H1 (cell line): Measurements from ENCODE around the gene SLC35F1. TPM values are rescaled to one million over a fixed set of nuclear protein-coding genes. Genes with fewer than 3 reads are reported as not detected.

Experiments
- CTCF ChIA-PET: fragments of 300-600 bp; sonication (Branson Sonifier 250); formaldehyde crosslinking; loops from one replicate; lab custom pipeline; 2021; ENCODE audit not compliant: partially characterized antibody; lab: Charles Lee
- POLR2A ChIA-PET: fragments of 300-600 bp; sonication (Branson Sonifier 250); formaldehyde crosslinking; loops from one replicate; lab custom pipeline; 2021; ENCODE audit warnings: inconsistent platforms; ENCODE audit not compliant: partially characterized antibody; lab: Charles Lee
- DNase-seq, 2 experiments: peaks; one replicate each; pipeline versions ENCODE4 v3.0.0 to v3.0.0-alpha.2; 2010 to 2022; ENCODE audit warnings: low spot score in 2 of 2, low read depth in 1 of 2, mixed read lengths in 1 of 2
- FAIRE-seq: peaks from 2 replicates; lab custom pipeline; 2011; peaks lifted over from hg19 to GRCh38; lab: Jason Lieb, UNC
- H2AFZ ChIP-seq: 2 replicates; pipeline ENCODE4 v1.8.1; 2012; ENCODE audit warnings: low read length, inconsistent platforms
- H2AK5ac ChIP-seq: 2 replicates; pipeline ENCODE4 v1.6.1; 2013; ENCODE audit warnings: low read depth, low read length
- H2BK120ac ChIP-seq: replicated peaks from 2 replicates; pipeline ENCODE3; 2013; ENCODE audit warnings: low read depth, low read length, inconsistent platforms
- H2BK12ac ChIP-seq: 2 replicates; pipeline ENCODE4 v1.6.1; 2013; ENCODE audit warnings: low read depth, low read length
- H2BK15ac ChIP-seq: 2 replicates; pipeline ENCODE4 v1.6.1; 2013; ENCODE audit warnings: low read length
- H2BK20ac ChIP-seq: 2 replicates; pipeline ENCODE4 v1.6.1; 2013; ENCODE audit warnings: low read length
- H2BK5ac ChIP-seq: 2 replicates; pipeline ENCODE4 v1.6.1; 2013; ENCODE audit warnings: low read depth, low read length
- H3K14ac ChIP-seq: 2 replicates; pipeline ENCODE4 v1.6.1; 2013; ENCODE audit warnings: inconsistent platforms; ENCODE audit not compliant: insufficient read length
- H3K18ac ChIP-seq: 2 replicates; pipeline ENCODE4 v1.6.1; 2013; ENCODE audit warnings: low read length; ENCODE audit errors: extremely low read depth
- H3K23ac ChIP-seq: 2 replicates; pipeline ENCODE4 v1.6.1; 2013; ENCODE audit warnings: inconsistent platforms; ENCODE audit not compliant: insufficient read length
- H3K23me2 ChIP-seq: 2 replicates; pipeline ENCODE4 v1.6.1; 2013; ENCODE audit warnings: low read depth, low read length
- H3K27ac ChIP-seq: 2 replicates; pipeline ENCODE4 v1.6.1; 2011; ENCODE audit warnings: low read depth, low read length, inconsistent platforms
- H3K27me3 ChIP-seq, 4 experiments: replicated peaks in 1 of 4; 1 replicate in 1 of 4; 2 replicates in 3 of 4; pipeline versions ENCODE4 v1.6.1 to v1.8.1; 2011 to 2013; ENCODE audit warnings: low read length in 3 of 4, mild to moderate bottlenecking in 3 of 4, inconsistent platforms in 2 of 4, mixed read lengths in 2 of 4, moderate library complexity in 1 of 4; ENCODE audit not compliant: control insufficient read depth in 3 of 4, insufficient read depth in 3 of 4; ENCODE audit errors: extremely low read depth in 1 of 4
- H3K36me3 ChIP-seq, 4 experiments: 2 replicates each; pipeline versions ENCODE4 v1.6.1 to v1.8.1; 2011 to 2013; ENCODE audit warnings: mild to moderate bottlenecking in 4 of 4, low read length in 3 of 4, moderate library complexity in 2 of 4, control low read depth in 1 of 4, inconsistent platforms in 1 of 4; ENCODE audit not compliant: insufficient read depth in 4 of 4, control insufficient read depth in 2 of 4
- H3K4ac ChIP-seq: replicated peaks from 2 replicates; pipeline ENCODE3; 2013; ENCODE audit warnings: low read length, low read depth, mixed read lengths, inconsistent platforms; ENCODE audit not compliant: insufficient read length
- H3K4me1 ChIP-seq, 4 experiments: replicated peaks in 1 of 4; 1 replicate in 1 of 4; 2 replicates in 3 of 4; pipeline versions ENCODE4 v1.6.1 to v1.8.1; 2011 to 2013; ENCODE audit warnings: low read length in 3 of 4, inconsistent platforms in 2 of 4, mixed read lengths in 1 of 4; ENCODE audit not compliant: insufficient read depth in 4 of 4, control insufficient read depth in 3 of 4
- H3K4me2 ChIP-seq, 2 experiments: 2 replicates each; pipeline versions ENCODE4 v1.6.1 to v1.8.1; 2011 to 2013; ENCODE audit warnings: low read depth in 2 of 2, low read length in 2 of 2, control low read depth in 1 of 2, inconsistent platforms in 1 of 2, mild to moderate bottlenecking in 1 of 2; ENCODE audit not compliant: insufficient read depth in 1 of 2
- H3K4me3 ChIP-seq, 4 experiments: fragments of 200-600, 300-600 bp in 1 of 4; sonication (generic), shearing (Covaris generic), sonication (Bioruptor Twin) in 1 of 4; 2 replicates each; pipeline versions ENCODE4 v1.5.1 to v1.8.1; 2011 to 2016; ENCODE audit warnings: low read length in 4 of 4, low read depth in 3 of 4, control low read depth in 2 of 4, inconsistent platforms in 2 of 4, mild to moderate bottlenecking in 2 of 4, mixed read lengths in 1 of 4, moderate library complexity in 1 of 4; ENCODE audit not compliant: insufficient read depth in 2 of 4; ENCODE audit errors: extremely low read depth in 1 of 4
- H3K56ac ChIP-seq: replicated peaks from 2 replicates; pipeline ENCODE3; 2013; ENCODE audit warnings: low read depth, mild to moderate bottlenecking, mixed read lengths, low read length, inconsistent platforms; ENCODE audit not compliant: insufficient read length
- H3K79me1 ChIP-seq: 2 replicates; pipeline ENCODE4 v1.6.1; 2013; ENCODE audit warnings: low read depth, low read length, control low read depth
- H3K79me2 ChIP-seq, 2 experiments: 2 replicates each; pipeline versions ENCODE4 v1.6.1 to v1.8.1; 2012 to 2013; ENCODE audit warnings: low read length in 2 of 2, mild to moderate bottlenecking in 2 of 2, inconsistent platforms in 1 of 2; ENCODE audit not compliant: insufficient read depth in 2 of 2, control insufficient read depth in 1 of 2
- H3K9ac ChIP-seq, 4 experiments: replicated peaks in 1 of 4; 1 replicate in 1 of 4; 2 replicates in 3 of 4; pipeline versions ENCODE4 v1.6.1 to v1.8.1; 2011 to 2013; ENCODE audit warnings: low read depth in 3 of 4, low read length in 3 of 4, control low read depth in 2 of 4, mild to moderate bottlenecking in 2 of 4, moderate library complexity in 2 of 4, inconsistent platforms in 1 of 4; ENCODE audit errors: extremely low read depth in 1 of 4
- H3K9me3 ChIP-seq, 2 experiments: 2 replicates each; pipeline versions ENCODE4 v1.6.1 to v1.8.1; 2012 to 2013; ENCODE audit warnings: mild to moderate bottlenecking in 2 of 2, moderate library complexity in 2 of 2, control low read depth in 1 of 2, inconsistent platforms in 1 of 2, low read depth in 1 of 2, low read length in 1 of 2, mixed read lengths in 1 of 2; ENCODE audit not compliant: insufficient read depth in 2 of 2
- H4K20me1 ChIP-seq, 2 experiments: replicated peaks in 1 of 2; 2 replicates each; pipeline versions ENCODE3 to v1.8.1; 2011 to 2013; ENCODE audit warnings: inconsistent platforms in 2 of 2, low read length in 2 of 2, mild to moderate bottlenecking in 1 of 2; ENCODE audit not compliant: insufficient read depth in 2 of 2, control insufficient read depth in 1 of 2
- H4K5ac ChIP-seq: 2 replicates; pipeline ENCODE4 v1.6.1; 2013; ENCODE audit warnings: low read length, low read depth, mixed read lengths, inconsistent platforms; ENCODE audit not compliant: insufficient read length
- H4K8ac ChIP-seq: 2 replicates; pipeline ENCODE4 v1.8.0; 2013; ENCODE audit warnings: mild to moderate bottlenecking, moderate library complexity, low read length, inconsistent platforms; ENCODE audit not compliant: insufficient read depth; ENCODE audit errors: extremely low read depth
- H4K91ac ChIP-seq: replicated peaks from 2 replicates; pipeline ENCODE3; 2013; ENCODE audit warnings: low read length, mixed read lengths, inconsistent platforms; ENCODE audit not compliant: insufficient read length
- BCL11A ChIP-seq, 2 experiments: IDR thresholded peaks; one replicate each; pipeline ENCODE4 v1.6.1; 2011; ENCODE audit warnings: low read depth in 2 of 2, low read length in 2 of 2, mild to moderate bottlenecking in 2 of 2
- CBX8 ChIP-seq: fragments of 300-800, 300-1000 bp; sonication (generic); IDR thresholded peaks from 2 replicates; pipeline ENCODE4 v1.7.1; 2016; ENCODE audit warnings: low read depth, low read length, borderline replicate concordance
- EZH2 ChIP-seq: fragments of 200-600 bp; sonication (generic); IDR thresholded peaks from 2 replicates; pipeline ENCODE4 v1.7.1; 2012; ENCODE audit warnings: low read depth, mild to moderate bottlenecking, moderate library complexity, low read length, inconsistent platforms; ENCODE audit not compliant: severe bottlenecking
- RNF2 ChIP-seq: fragments of 200-900, 300-1000 bp; sonication (generic); IDR thresholded peaks from 2 replicates; pipeline ENCODE4 v1.7.1; 2016; ENCODE audit warnings: borderline replicate concordance, low read depth, mild to moderate bottlenecking, antibody characterized with exemption, low read length; ENCODE audit not compliant: poor library complexity, severe bottlenecking; ENCODE audit errors: missing control alignments
- RXRA ChIP-seq: IDR thresholded peaks from 2 replicates; pipeline ENCODE4 v1.6.1; 2011; ENCODE audit warnings: low read depth, mild to moderate bottlenecking, low read length, moderate library complexity; ENCODE audit not compliant: insufficient read depth
- SIRT6 ChIP-seq: IDR thresholded peaks from one replicate; pipeline ENCODE4 v1.7.1; 2012; ENCODE audit warnings: low read length, inconsistent platforms
- SIX5 ChIP-seq: IDR thresholded peaks from 2 replicates; pipeline ENCODE4 v1.6.1; 2011; ENCODE audit warnings: mild to moderate bottlenecking, low read depth, low read length
- SRF ChIP-seq: IDR thresholded peaks from 2 replicates; pipeline ENCODE4 v1.6.1; 2011; ENCODE audit warnings: mild to moderate bottlenecking, low read depth, low read length, moderate library complexity
- ZNF274 ChIP-seq: IDR thresholded peaks from 2 replicates; pipeline ENCODE4 v1.7.0; 2012; ENCODE audit warnings: low read length, borderline replicate concordance; ENCODE audit errors: extremely low read depth
- WGBS, 2 experiments: shearing (Covaris generic) in 1 of 2; methylation state at CpG; one replicate each; pipeline versions ENCODE4 v1.1.6 to v1.1.7; 2013 to 2015; ENCODE audit warnings: low lambda C conversion rate in 2 of 2, mixed read lengths in 2 of 2, inconsistent platforms in 1 of 2, low coverage in 1 of 2, missing lambda C conversion rate in 1 of 2; ENCODE audit not compliant: insufficient replicate concordance in 2 of 2, insufficient coverage in 1 of 2, insufficient read length in 1 of 2; ENCODE audit errors: extremely low coverage in 1 of 2, missing lambda C conversion rate in 1 of 2; 5-methylcytosine and 5-hydroxymethylcytosine counted together
- polyA plus RNA-seq, 7 experiments: library from polyadenylated mRNA; depleted of rRNA in 3 of 7; stranded (reverse) in 5 of 7; unstranded in 2 of 7; fragments of >200 nt in 5 of 7; fragments of 200-250 nt in 2 of 7; gene quantifications; 1 replicate in 5 of 7; 2 replicates in 1 of 7; 4 replicates in 1 of 7; pipeline versions ENCODE4 v1.2.1 to v1.2.3, GENCODE V29; 2011 to 2013; ENCODE audit warnings: missing spikeins in 2 of 7, mixed read lengths in 2 of 7
- total RNA-seq: library from RNA; stranded (reverse); fragmentation: NEBNext Ultra II Directional; extraction: Animal tissue kit (Norgen Biotek cat#: 25700); gene quantifications from 2 replicates; pipeline ENCODE4 v1.2.1, GENCODE V29; 2021
- TF ChIP-seq, protein P1 (sequence below), 3 experiments: IDR thresholded peaks; 1 replicate in 2 of 3; 2 replicates in 1 of 3; pipeline versions ENCODE4 v1.5.1 to v1.6.1; 2011; ENCODE audit warnings: low read length in 3 of 3, mild to moderate bottlenecking in 3 of 3, inconsistent platforms in 2 of 3, low read depth in 1 of 3, moderate library complexity in 1 of 3; ENCODE audit not compliant: insufficient read depth in 1 of 3; ENCODE audit errors: control extremely low read depth in 1 of 3

SLC35F1 gene
- total and polyA plus RNA-seq, 2 of the 8 experiments (the other 6 are each of a cell fraction or from before 2014, with no cell fraction given): 7.0 to 10.0 TPM

DNA sequence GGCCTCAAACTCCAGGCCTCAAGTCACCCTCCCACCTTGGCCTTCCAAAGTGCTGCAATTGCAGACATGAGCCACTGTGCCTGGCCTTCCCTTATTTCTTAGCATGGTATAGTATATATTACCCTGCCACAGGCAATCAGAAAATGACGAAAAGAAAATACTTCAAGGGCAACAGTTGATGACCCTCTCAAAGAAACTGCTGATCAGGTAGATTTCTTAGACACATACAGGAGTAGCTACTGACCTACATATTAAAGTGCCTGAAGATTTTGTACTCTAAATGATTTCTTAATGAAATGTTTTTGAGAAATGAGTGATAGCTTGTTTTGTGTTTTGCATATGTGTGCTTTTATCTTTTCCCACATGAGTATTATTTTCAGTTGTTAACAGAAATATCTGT is 4.6 kb downstream of the SLC35F1 start:
- Histone ChIP-seq H2BK120ac (no peak overlapping the region), H3K14ac (no peak overlapping the region), H2AK5ac (no peak overlapping the region), H3K4me3 (no peak overlapping the region), H3K4me2 (no peak overlapping the region), H3K23ac (no peak overlapping the region), H3K4ac (no peak overlapping the region), H3K79me1 (no peaks in the 10 kb centered on the region), H3K36me3 (no peaks in the 10 kb centered on the region), H3K18ac (no peak overlapping the region), H3K23me2 (peaks cover 14% of the 10 kb centered on the region; the same call in 1 of the 2 replicates), H4K5ac (no peak overlapping the region), H2BK20ac (no peak overlapping the region), H2BK5ac (no peak overlapping the region), H4K20me1 (peaks cover 0 to 9% of the 10 kb centered on the region in 2 experiments), H3K4me1 (no peaks in the 10 kb centered on the region; a peak in 1 of 7 replicates), H4K8ac (no peak overlapping the region), H3K27me3 (peaks cover 0 to 18% (median 12%) of the 10 kb centered on the region in 4 experiments; a peak in 6 of 7 replicates), H3K27ac (no peak overlapping the region), H2AFZ (no peak overlapping the region), H3K9ac (no peak overlapping the region), H2BK15ac (no peak overlapping the region), H2BK12ac (no peak overlapping the region), H3K79me2 (no peaks in the 10 kb centered on the region), H3K56ac (no peak overlapping the region), H3K9me3 (no peaks in the 10 kb centered on the region), H4K91ac (no peak overlapping the region)
- DNase-seq: no peak
- WGBS, 2 experiments: 93% methylated on average over 1 of the region's 1 CpG; no CpG with 5 or more reads in 1 of the 2 experiments
- CTCF ChIA-PET: interaction anchor here (0.9 kb wide), 1 partner anchor 18 kb away, joined by 3 read pairs; no protein-coding TSS in a partner anchor
- TF ChIP-seq SIRT6 (no peak), ZNF274 (no peak), CBX8 (no peak), SRF (no peak), RNF2 (no peak), EZH2 (no peak), SIX5 (no peak), BCL11A (IDR thresholded peaks at IDR 0.05; ENCODE audit: low read depth in 2 of 2, low read length in 2 of 2) (no peak), RXRA (no peak)
- TF ChIP-seq, protein P1, sequence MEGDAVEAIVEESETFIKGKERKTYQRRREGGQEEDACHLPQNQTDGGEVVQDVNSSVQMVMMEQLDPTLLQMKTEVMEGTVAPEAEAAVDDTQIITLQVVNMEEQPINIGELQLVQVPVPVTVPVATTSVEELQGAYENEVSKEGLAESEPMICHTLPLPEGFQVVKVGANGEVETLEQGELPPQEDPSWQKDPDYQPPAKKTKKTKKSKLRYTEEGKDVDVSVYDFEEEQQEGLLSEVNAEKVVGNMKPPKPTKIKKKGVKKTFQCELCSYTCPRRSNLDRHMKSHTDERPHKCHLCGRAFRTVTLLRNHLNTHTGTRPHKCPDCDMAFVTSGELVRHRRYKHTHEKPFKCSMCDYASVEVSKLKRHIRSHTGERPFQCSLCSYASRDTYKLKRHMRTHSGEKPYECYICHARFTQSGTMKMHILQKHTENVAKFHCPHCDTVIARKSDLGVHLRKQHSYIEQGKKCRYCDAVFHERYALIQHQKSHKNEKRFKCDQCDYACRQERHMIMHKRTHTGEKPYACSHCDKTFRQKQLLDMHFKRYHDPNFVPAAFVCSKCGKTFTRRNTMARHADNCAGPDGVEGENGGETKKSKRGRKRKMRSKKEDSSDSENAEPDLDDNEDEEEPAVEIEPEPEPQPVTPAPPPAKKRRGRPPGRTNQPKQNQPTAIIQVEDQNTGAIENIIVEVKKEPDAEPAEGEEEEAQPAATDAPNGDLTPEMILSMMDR (IDR thresholded peaks at IDR 0.05; ENCODE audit: control extremely low read depth in 1 of 3, insufficient read depth in 1 of 3, low read depth in 1 of 3, low read length in 3 of 3): no peak
- FAIRE-seq: no peak
- POLR2A ChIA-PET: no interaction called here
